NCI-H2171 (cell line): ENCODE measurements around the gene ARMS2.

Source experiments
- DNase-seq: peaks from one replicate; lab custom pipeline; 2025; lab: John Stamatoyannopoulos, UW

The ARMS2 gene

DNA sequence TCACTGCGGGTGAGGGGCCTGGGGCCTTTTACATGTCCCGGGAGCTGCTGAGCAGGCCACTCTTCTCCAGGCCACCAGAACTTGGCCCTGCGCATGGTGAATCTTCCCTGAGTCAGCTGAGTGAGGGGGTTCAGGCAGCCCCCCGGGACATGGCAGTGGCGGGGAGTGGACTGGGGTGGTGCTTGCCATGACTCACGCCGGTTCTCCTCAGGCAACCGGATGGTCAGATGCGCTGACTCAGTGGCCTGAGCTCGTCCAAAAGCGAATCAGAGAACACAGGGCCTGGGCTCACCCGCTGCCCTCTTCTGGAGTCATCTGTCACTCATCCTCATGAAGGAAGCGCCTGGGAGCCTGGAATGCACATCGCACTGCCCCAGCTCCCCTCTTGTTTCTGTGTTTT is 40.4 kb downstream of the ARMS2 start:
- no peak for DNase-seq

DNA sequence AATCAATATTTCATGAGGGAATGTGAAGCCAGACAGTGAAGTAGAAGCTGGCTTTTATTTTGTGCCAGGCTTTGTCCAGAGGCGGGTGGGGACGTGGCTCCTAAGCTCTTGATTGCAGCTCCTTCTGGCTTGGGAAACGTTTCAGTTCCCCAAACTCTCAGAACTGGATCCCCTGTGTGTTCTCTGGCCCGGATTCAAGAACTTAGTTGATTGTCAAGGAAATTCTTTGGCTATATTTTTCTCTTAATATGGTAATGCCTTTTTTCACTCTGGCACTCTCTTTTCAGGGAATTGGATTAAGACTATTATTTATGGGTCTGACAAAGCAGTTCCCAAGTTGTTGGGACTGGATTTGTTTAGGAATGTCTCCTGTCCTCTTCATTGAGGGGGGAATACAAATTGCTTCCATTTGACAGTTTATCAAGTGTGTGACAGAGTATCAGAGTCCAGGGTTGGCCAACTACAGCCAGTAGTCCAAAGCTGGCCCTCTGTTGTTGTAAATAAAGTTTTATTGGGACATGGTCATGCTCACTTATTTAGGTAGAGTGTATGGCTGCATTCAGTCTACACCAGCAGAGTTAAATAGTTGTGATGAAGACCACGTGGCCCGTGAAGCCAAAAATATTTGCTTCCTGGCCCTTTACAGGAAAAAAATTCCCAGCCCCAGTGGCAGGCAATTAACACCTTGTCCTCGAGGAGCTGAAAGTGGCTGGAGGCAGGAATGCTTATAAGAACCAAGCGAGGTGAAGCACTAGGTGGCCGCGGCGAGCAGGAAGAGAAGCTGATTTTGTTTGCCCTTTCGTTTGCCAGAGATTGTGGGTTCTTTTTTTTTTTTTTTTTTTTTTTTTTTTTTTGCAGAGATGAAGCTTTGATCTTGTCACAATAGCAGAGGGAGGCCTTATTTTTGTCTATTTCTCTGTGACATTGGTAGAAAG is 41.2 kb downstream of the ARMS2 start:
- DNase-seq, result no peak

DNA sequence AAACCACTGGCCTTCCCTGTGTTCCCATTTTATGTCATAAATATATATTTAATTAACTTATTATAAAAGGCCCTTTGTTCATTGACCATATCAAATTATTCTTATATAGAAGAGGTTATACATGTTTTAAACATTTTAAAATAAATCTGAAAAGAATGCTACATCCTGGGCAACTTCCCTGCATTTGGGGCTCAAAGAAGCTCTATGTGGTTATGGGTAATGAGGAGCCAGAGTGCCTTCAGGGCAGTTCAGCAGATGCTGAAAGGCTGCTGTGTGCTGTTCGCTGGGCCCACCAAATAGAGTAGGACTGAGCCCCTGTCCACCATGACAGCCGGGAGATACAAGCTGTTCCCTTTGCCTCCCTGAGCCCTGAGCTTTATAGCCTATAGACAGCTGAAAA is 42.8 kb downstream of the ARMS2 start:
- no peak for DNase-seq

DNA sequence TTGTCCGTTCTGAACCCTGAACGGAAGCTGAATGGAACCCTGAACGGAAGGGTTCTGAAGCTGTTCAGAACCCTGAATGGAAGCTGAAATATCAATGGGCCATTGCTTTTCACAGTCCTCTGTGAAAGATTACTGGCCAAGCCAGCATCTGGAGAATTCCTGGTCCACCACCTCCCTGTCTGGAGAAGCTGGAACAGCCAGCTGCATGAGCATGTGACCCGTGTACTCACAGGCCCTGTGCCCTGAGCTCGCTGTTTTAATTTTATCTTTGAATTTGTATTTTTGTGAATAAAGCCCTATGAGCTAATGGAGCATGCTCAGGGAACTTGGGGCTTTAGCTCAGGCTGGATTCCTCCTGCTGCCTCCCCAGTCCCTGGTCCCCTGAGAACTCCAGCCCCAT is 44.1 kb downstream of the ARMS2 start:
- no peak for DNase-seq

DNA sequence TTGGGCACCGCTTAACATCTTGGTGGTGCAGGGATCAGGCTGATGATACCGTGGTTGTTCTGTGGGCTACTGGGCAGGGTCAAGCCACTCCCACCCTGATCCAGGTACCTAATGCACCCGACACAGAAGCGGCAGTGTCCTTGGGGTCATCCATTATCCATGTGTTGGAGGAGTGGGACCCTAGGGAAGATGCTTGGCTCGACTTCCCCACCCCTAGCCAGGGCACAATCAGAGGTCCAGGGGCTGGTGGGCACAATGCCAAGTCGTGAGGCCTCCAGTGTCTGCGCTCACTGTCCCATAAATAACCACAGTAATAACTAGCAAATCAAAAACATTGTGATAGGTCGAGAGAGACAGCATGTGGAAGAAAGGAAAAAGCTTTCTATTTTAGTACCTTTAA is 44.6 kb downstream of the ARMS2 start:
- DNase-seq, result no peak

DNA sequence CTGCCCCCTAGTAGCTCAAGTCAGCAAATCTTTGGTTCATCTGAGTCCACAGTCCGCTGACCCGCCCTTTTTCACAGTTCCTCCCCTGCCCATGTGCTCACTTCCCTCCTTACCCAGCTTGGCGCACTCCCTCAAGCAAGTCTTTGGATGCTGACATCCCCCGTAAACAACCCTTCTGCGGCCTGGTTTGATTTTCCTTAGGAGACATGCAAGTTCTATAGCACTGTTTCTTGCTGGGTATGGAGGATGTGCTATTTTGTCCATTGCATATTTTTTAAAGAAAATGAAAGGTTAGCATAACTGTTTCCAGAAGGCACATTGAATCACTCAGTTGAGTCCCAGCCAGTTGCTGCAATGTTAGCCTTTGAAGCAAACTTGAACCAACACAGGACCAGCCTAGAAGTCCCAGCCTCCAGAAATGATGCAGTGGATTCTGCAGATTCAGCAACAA is 45.1 kb downstream of the ARMS2 start:
- no peak for DNase-seq

DNA sequence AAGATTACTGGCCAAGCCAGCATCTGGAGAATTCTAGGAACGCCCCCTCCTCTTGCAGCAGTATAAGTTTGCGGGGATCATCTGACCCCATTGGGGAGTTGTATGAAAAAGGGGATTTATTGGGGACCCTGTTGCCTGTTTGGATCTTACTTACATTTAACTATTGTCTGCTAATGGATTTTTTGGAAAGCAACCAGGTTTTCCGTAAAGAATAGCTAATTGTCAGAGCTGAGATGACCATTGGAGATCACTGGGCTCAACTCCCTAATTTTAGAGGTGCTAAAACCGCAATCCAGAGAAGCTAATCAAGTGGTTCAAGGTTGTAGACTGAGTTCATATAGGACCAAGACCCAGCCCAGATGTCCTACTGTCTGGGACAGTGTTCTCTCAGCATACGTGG is 45.7 kb downstream of the ARMS2 start:
- DNase-seq, result no peak

DNA sequence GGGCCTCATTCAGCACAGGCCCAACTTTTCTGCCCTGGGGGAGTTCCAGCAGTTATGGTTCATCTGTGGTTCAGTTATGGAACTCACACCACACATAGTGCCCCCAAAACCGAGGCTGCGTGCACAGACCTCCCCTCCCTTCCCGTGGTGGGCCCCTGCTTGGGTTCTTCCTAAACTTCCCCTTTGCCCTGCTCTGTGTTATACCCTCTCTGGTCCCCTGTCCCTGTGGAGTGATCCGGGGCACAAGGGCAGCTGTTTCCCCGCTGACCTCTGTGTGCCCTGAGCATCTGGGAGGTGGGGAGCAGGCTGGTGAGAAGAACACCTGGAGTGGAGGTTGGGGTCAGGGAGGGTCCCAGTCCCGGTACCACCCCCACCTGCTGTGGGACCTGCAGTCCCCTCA is 46.3 kb downstream of the ARMS2 start:
- no peak for DNase-seq

DNA sequence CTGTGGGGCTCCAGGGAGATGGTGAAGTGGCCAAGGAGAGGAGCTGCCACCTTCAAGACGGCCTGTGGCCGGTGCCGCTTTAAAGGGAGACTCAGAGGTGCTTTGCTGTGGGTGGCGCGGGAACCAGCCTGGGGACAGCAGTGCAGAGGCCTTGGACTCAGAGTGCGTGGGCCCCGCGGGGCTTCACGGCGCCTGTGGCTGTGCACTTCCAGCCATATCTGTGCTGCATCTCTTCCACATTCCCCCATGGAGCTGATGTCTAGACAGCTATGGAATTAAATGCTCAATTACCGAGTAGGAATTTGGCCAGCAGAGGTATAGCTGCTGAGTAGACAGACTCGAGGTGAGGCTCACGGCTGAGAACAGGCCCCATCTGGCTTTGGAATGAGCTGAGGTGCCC is 48.6 kb downstream of the ARMS2 start:
- no peak for DNase-seq

DNA sequence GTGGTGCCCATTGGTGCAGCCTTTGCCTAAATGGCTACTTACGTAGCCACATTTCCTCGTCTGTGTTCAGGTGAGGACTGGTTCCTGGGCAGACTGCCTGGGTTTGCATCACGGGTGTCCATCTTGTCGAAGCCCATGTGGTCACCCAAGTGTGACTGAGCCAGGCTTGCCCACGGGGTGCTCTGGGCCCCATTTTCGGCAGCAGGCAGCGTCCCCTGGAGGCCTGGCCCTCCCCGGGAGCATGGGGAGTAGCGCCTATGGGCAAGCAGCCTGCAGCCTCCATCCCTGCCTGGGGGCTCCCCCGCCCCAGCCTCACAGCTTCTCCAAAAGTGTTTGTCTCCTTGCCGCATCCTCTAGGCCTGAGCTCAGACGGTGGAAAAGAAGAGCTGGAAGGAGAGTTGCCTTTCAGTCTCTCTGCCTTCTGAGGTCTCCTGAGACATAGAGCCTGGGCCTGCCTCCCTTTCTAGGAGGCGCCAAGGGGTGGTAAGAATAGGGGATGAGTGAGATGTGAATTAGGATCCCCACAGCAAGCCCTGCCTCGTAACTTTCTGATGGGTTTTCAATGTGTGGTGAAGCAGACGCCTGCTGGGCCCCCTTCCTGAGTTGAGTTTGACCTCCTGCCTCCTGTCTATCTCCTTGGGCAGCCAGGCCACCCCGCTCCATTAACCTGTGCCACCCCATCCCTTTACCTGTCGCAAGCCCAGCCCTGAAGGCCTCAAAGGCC is 49.6 kb downstream of the ARMS2 start:
- DNase-seq, result no peak

DNA sequence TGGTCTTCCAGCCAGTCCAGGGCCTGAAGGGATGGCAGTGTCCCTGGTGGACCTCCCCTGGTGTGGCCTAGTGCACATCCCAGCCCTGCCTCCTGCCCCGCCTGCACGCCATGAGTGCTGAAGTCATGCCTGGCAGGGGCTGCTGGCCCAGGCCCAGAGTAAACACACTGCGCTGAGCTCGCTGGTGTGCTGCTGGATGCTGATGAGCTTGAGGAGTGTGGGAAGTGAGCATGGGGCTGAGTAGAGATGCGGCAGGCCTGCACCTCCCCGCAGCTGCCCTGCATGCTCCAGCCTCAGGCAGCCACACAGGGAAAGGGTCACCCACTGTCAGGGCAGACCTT is 50.1 kb downstream of the ARMS2 start:
- no peak for DNase-seq

DNA sequence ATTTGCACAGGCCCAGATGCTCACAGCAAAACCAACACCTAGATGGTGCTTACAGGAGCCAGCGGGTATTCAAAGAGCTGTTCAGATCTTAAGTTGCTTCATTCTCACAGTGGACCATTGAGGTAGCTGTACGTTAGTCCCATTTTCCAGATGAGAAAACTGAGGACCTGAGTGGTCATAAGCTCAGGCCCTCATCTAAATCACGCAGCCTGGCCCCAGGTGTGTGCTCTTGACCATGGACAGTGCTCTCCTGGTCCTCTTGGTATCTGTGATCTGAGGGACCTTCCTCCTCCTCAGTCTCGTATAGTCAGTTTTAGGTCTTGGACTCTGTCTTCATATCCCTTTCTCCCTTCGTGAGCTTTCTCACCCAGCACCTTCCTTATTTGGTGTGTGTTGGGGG is 50.6 kb downstream of the ARMS2 start:
- no peak for DNase-seq

DNA sequence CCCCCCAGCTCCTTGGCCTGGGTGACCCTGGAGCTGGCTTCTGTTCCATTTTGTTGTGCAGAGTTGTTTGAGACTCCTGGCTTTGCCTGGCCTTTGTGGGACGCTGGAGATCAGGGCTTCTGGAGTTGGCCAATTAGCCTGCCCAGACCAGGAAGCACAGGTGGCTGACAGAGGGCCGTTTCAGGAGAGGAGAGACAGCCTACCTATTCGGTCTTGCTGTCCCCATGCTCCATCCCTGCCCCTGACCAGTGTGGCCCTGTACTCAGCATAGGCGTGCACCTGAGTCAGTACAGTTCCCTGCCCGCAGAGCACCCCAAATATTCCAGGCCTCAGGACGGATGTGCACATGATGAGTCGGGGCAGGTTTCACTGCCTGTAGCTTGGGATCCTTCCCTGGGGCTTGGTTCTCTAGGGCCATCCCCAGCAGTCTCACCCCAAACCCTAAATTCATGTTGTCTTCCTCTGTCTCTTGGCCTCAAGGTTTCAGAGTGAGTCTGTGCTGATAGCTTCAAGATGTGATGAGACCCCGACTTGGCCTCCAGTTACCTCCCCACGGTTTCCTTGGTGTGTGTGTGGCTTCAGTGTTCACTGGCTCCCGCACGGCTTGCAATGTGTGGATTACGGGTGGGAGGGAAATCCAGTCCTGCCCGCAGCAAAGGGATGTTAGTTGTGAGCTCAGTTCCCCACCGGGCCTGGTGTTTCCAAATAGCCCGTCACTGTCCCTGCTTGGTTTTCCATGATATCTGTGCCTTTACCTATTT is 51.6 kb downstream of the ARMS2 start:
- no peak for DNase-seq
